ENCODE data around the gene RAD51B. TPM values are rescaled to one million over a fixed set of nuclear protein-coding genes. Genes with fewer than 3 reads are reported as not detected.

The RAD51B gene
- total and polyA plus RNA-seq, 9 of the 15 experiments (the other 6 are each of a cell fraction or from before 2014, with no cell fraction given) = 8.5 to 17.3 (median 11.3) TPM

DNA sequence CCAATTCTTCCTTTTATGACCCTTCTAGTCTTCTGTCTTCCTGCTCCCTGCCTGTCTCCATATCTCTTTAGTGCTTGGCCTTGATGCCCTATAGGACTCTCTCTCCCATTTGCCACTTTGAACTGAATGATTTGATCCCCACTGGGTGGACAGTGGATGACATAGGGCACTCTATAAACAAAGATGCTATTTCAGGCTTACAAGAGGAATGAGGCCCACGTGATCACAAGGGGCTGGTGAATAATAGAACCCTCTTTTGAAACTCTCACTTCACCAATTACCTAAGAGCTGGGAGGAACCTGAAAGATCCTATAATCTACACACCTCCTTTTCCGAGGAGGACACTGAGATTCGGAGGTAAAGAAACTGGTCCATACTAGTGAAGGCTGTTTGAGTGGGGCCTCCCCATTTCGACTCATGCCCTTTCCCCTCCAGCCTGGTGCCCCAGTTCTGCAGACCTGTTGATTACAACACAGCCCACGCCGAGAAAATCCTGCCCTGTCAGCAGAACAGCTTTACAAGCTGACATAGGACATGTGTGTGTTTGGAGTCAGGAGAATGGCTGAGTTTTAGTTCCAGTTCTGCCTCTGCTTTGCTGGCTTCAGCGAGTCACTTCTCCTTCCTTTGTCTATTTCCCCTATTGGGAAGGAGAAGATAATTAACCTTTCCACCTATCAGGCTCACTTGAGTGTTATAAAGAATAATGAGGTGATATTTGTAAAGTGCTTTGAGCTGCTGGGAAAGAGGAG is 573.0 kb downstream of the RAD51B start (continued):
- TF ChIP-seq BRD9 (IDR thresholded peaks at IDR 0.05; ENCODE audit: low read depth, partially characterized antibody) (no peak), KHSRP (IDR thresholded peaks at IDR 0.05) (no peak), POLR2AphosphoS2 (IDR thresholded peaks at IDR 0.05; ENCODE audit: low read length) (no peak), HES1 (IDR thresholded peaks at IDR 0.05; ENCODE audit: low read depth) (no peak), MTA3 (IDR thresholded peaks at IDR 0.05; ENCODE audit: borderline replicate concordance) (no peak), C11orf30 (IDR thresholded peaks at IDR 0.05; ENCODE audit: low read depth) (peak; percentile 77; the same call in 1 of the 2 replicates), NFYB (IDR thresholded peaks at IDR 0.05; ENCODE audit: extremely low read depth, insufficient read length) (no peak), ZNF76 (CRISPR knock-in tag; IDR thresholded peaks at IDR 0.05; ENCODE audit: borderline replicate concordance) (no peak), RFX7 (CRISPR knock-in tag; IDR thresholded peaks at IDR 0.05) (no peak), ZNF778 (CRISPR knock-in tag; IDR thresholded peaks at IDR 0.05) (no peak), CHD1 (IDR thresholded peaks at IDR 0.05; ENCODE audit: low read length) (no peak), BMI1 (IDR thresholded peaks at IDR 0.05; ENCODE audit: low read length) (no peak), MAFF (IDR thresholded peaks at IDR 0.05; ENCODE audit: low read length) (peak; percentile 36; the same call in 1 of the 2 replicates), MIER1 (IDR thresholded peaks at IDR 0.05; ENCODE audit: low read depth) (no peak), ETS2 (tag; IDR thresholded peaks at IDR 0.05; ENCODE audit: borderline replicate concordance, poor library complexity, severe bottlenecking) (no peak), E2F1 (CRISPR knock-in tag; IDR thresholded peaks at IDR 0.05) (no peak), HIVEP1 (CRISPR knock-in tag; IDR thresholded peaks at IDR 0.05) (no peak), DLX4 (CRISPR knock-in tag; IDR thresholded peaks at IDR 0.05) (no peak), TAF1 (IDR thresholded peaks at IDR 0.05; ENCODE audit: control insufficient read depth, extremely low read depth, insufficient read depth, low read length, severe bottlenecking) (no peak), RAD21 (CRISPR knock-in tag; conservative IDR thresholded peaks at IDR 0.05 in 1 of 2, IDR thresholded peaks at IDR 0.05 in 1 of 2) (no peak), ARID1B (IDR thresholded peaks at IDR 0.05) (no peak), MAFK (IDR thresholded peaks at IDR 0.05; ENCODE audit: low read length) (peak; percentile 74), CXXC5 (CRISPR knock-in tag; IDR thresholded peaks at IDR 0.05) (no peak), POU5F1 (IDR thresholded peaks at IDR 0.05; ENCODE audit: borderline replicate concordance, low read depth, low read length, partially characterized antibody) (no peak), RHOXF2B (CRISPR knock-in tag; conservative IDR thresholded peaks at IDR 0.05) (no peak), ZNF316 (IDR thresholded peaks at IDR 0.05) (peak; percentile 82)
- TF ChIP-seq, protein P1, sequence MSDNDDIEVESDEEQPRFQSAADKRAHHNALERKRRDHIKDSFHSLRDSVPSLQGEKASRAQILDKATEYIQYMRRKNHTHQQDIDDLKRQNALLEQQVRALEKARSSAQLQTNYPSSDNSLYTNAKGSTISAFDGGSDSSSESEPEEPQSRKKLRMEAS (CRISPR knock-in tag; IDR thresholded peaks at IDR 0.05) = no peak

Data from K562 (cell line).